HCT116 (cell line): ENCODE measurements around the gene GRIK1. TPM values are rescaled to one million over a fixed set of nuclear protein-coding genes. Genes with fewer than 3 reads are reported as not detected.

Source experiments
- ATAC-seq: fragments of 200-7000 bp; cut with Tn5 transposase; 2 replicates; pipeline ENCODE4 v1.9.1; 2020; ENCODE audit warnings: mild to moderate bottlenecking, moderate library complexity
- BruUV-seq: library from RNA; stranded (reverse); fragments of 400-500 nt; replicated peaks from 2 replicates; lab custom pipeline; 2021; lab: Mats Ljungman, UMichigan
- CTCF ChIA-PET: fragments of 300-600 bp; sonication (Branson Sonifier 250); formaldehyde crosslinking; loops from one replicate; lab custom pipeline; 2021; ENCODE audit warnings: antibody characterized with exemption; lab: Charles Lee
- POLR2A ChIA-PET: fragments of 300-600, 350-600 bp; sonication (Branson Sonifier 250); formaldehyde crosslinking; loops from one replicate; lab custom pipeline; 2021; ENCODE audit warnings: antibody characterized with exemption; lab: Charles Lee
- RAD21 ChIA-PET, 2 experiments: fragments of 300-600 bp; sonication (Branson Sonifier 250); formaldehyde crosslinking; loops; one replicate each; lab custom pipeline; 2023; ENCODE audit warnings: low total read pairs in 2 of 2; ENCODE audit not compliant: uncharacterized antibody in 2 of 2, unreplicated experiment in 2 of 2, low non-redundant PET in 1 of 2; lab: Charles Lee
- DNase-seq: peaks from one replicate; pipeline ENCODE4 v3.0.0-alpha.2; 2010; ENCODE audit warnings: low read depth, low spot score
- H2AFZ ChIP-seq: fragments of 200-600 bp; shearing (Covaris generic), sonication (generic); 2 replicates; pipeline ENCODE4 v1.6.1; 2017; ENCODE audit warnings: low read depth, mixed run types, mixed read lengths, antibody characterized with exemption, low read length; ENCODE audit not compliant: poor library complexity, severe bottlenecking
- H3K27ac ChIP-seq: 2 replicates; pipeline ENCODE4 v1.5.1; 2012; ENCODE audit warnings: low read depth, low read length
- H3K27me3 ChIP-seq: fragments of 200-600 bp; sonication (generic); 2 replicates; pipeline ENCODE4 v1.6.1; 2016; ENCODE audit warnings: mixed run types, low read length, mixed read lengths; ENCODE audit not compliant: insufficient read depth
- H3K36me3 ChIP-seq, 2 experiments: fragments of 200-500 bp in 1 of 2; fragments of 200-600 bp in 1 of 2; sonication (Bioruptor generic) in 1 of 2; sonication (generic) in 1 of 2; 2 replicates each; pipeline versions ENCODE4 v1.5.1 to v1.6.1; 2014 to 2016; ENCODE audit warnings: low read length in 2 of 2, inconsistent platforms in 1 of 2, mixed read lengths in 1 of 2, mixed run types in 1 of 2; ENCODE audit not compliant: insufficient read depth in 2 of 2, control insufficient read depth in 1 of 2
- H3K4me1 ChIP-seq, 2 experiments: fragments of 200-600 bp in 1 of 2; sonication (generic) in 1 of 2; 2 replicates each; pipeline versions ENCODE4 v1.5.1 to v1.6.1; 2012 to 2017; ENCODE audit warnings: low read length in 2 of 2, inconsistent platforms in 1 of 2, mild to moderate bottlenecking in 1 of 2, mixed read lengths in 1 of 2, mixed run types in 1 of 2, moderate library complexity in 1 of 2; ENCODE audit not compliant: insufficient read depth in 2 of 2, control insufficient read depth in 1 of 2
- H3K4me2 ChIP-seq: fragments of 200-600 bp; sonication (generic); 2 replicates; pipeline ENCODE4 v1.6.1; 2017; ENCODE audit warnings: mixed run types, low read length, mixed read lengths
- H3K4me3 ChIP-seq, 2 experiments: fragments of 200-600 bp in 1 of 2; sonication (generic) in 1 of 2; replicated peaks in 1 of 2; 2 replicates each; pipeline ENCODE4 v1.5.1; 2011 to 2016; ENCODE audit warnings: low read length in 2 of 2, control low read depth in 1 of 2, low read depth in 1 of 2, mild to moderate bottlenecking in 1 of 2, mixed read lengths in 1 of 2, mixed run types in 1 of 2
- H3K79me2 ChIP-seq: fragments of 200-600 bp; sonication (generic); 2 replicates; pipeline ENCODE4 v1.6.1; 2017; ENCODE audit warnings: mild to moderate bottlenecking, mixed run types, low read length, moderate library complexity, mixed read lengths; ENCODE audit not compliant: insufficient read depth
- H3K9ac ChIP-seq: fragments of 200-600 bp; sonication (generic); 2 replicates; pipeline ENCODE4 v1.6.1; 2016; ENCODE audit warnings: low read length, mixed read lengths
- H3K9me2 ChIP-seq: fragments of 200-600 bp; sonication (generic), shearing (Covaris generic); 2 replicates; pipeline ENCODE4 v1.6.1; 2017; ENCODE audit warnings: mixed run types, mild to moderate bottlenecking, moderate library complexity; ENCODE audit not compliant: insufficient read depth
- H3K9me3 ChIP-seq, 2 experiments: fragments of 200-500 bp in 1 of 2; fragments of 200-600 bp in 1 of 2; sonication (Bioruptor generic) in 1 of 2; sonication (generic) in 1 of 2; 2 replicates each; pipeline ENCODE4 v1.6.1; 2014 to 2017; ENCODE audit warnings: low read length in 2 of 2, mixed read lengths in 2 of 2, inconsistent platforms in 1 of 2, low read depth in 1 of 2, mild to moderate bottlenecking in 1 of 2, mixed run types in 1 of 2, moderate library complexity in 1 of 2; ENCODE audit not compliant: control insufficient read depth in 1 of 2, insufficient read depth in 1 of 2
- H4K20me1 ChIP-seq: fragments of 200-600 bp; sonication (generic), shearing (Covaris generic); 2 replicates; pipeline ENCODE4 v1.6.1; 2017; ENCODE audit warnings: mixed run types, mild to moderate bottlenecking, moderate library complexity; ENCODE audit not compliant: insufficient read depth
- ATF3 ChIP-seq: IDR thresholded peaks from 2 replicates; pipeline ENCODE4 v1.6.1; 2012
- CBX3 ChIP-seq: IDR thresholded peaks from 2 replicates; pipeline ENCODE4 v1.6.1; 2012; ENCODE audit warnings: low read depth
- EZH2phosphoT487 ChIP-seq: fragments of 200-600 bp; IDR thresholded peaks from 2 replicates; pipeline ENCODE4 v1.6.1; 2018; ENCODE audit warnings: antibody characterized with exemption, borderline replicate concordance
- FOSL1 ChIP-seq: IDR thresholded peaks from 2 replicates; pipeline ENCODE4 v1.6.1; 2012; ENCODE audit warnings: low read depth
- POLR2A ChIP-seq: IDR thresholded peaks from 2 replicates; pipeline ENCODE4 v1.7.0; 2011; ENCODE audit warnings: borderline replicate concordance; ENCODE audit not compliant: insufficient read depth, insufficient read length; ENCODE audit errors: extremely low read depth
- REST ChIP-seq: IDR thresholded peaks from 2 replicates; pipeline ENCODE4 v1.6.1; 2012; ENCODE audit warnings: low read depth
- YY1 ChIP-seq: IDR thresholded peaks from 2 replicates; pipeline ENCODE4 v1.6.1; 2011; ENCODE audit warnings: low read length, low read depth, moderate library complexity, mild to moderate bottlenecking; ENCODE audit not compliant: insufficient replicate concordance; ENCODE audit errors: extremely low read depth
- ZBTB33 ChIP-seq: IDR thresholded peaks from 2 replicates; pipeline ENCODE4 v1.6.1; 2011; ENCODE audit warnings: mild to moderate bottlenecking, low read length, moderate library complexity; ENCODE audit not compliant: insufficient replicate concordance; ENCODE audit errors: extremely low read depth
- intact Hi-C: fragments of 100-400 bp; cut with micrococcal nuclease; formaldehyde crosslinking; loops from 2 replicates; pipeline ENCODE4 v1.10.0; 2022
- total RNA-seq: library from RNA; stranded (reverse); gene quantifications from one replicate; pipeline ENCODE4 v1.2.1, GENCODE V29; 2021; ENCODE audit not compliant: unreplicated experiment

GRIK1 gene
- total RNA-seq, 1 experiment from 2014 or later: not detected

GRCh38 chr21:29933088-29933487, 6.7 kb downstream of the GRIK1 start:
- POLR2A ChIA-PET: no interaction called here

GRCh38 chr21:29928537-29928936, 11.3 kb downstream of the GRIK1 start:
- no peaks in the 10 kb centered on the region for H3K9me2 ChIP-seq
- H3K79me2 ChIP-seq: no peaks in the 10 kb centered on the region
- no peak overlapping the region for H3K27ac ChIP-seq
- H3K9ac ChIP-seq: no peak overlapping the region
- no TSS peak for BruUV-seq
- DNase-seq: no peak
- ChIA-PET CTCF (no interaction called here), RAD21 (no interaction called here), POLR2A (no interaction called here)
- H3K36me3 ChIP-seq: no peaks in the 10 kb centered on the region
- no peak overlapping the region for H3K4me2 ChIP-seq
- H4K20me1 ChIP-seq: no peaks in the 10 kb centered on the region
- TF ChIP-seq ZBTB33 (no peak), POLR2A (no peak), FOSL1 (no peak), ATF3 (no peak), REST (no peak), YY1 (no peak), CBX3 (no peak), EZH2phosphoT487 (no peak)
- H3K9me3 ChIP-seq: peaks cover 10 to 15% of the 10 kb centered on the region in 2 experiments; a peak in 2 of 4 replicates
- intact Hi-C loops: no loop called here
- no peaks in the 10 kb centered on the region for H3K27me3 ChIP-seq
- no peak for ATAC-seq
- no peak overlapping the region for H3K4me3 ChIP-seq
- H3K4me1 ChIP-seq: no peaks in the 10 kb centered on the region
- no peak overlapping the region for H2AFZ ChIP-seq

More at GRCh38 chr21:29933088-29933487, 6.7 kb downstream of the GRIK1 start:
- no peak overlapping the region for H3K27ac ChIP-seq
- no peaks in the 10 kb centered on the region for H4K20me1 ChIP-seq
- no peaks in the 10 kb centered on the region for H3K36me3 ChIP-seq
- H3K9me3 ChIP-seq: peaks cover 9 to 32% of the 10 kb centered on the region in 2 experiments; a peak in 2 of 4 replicates
- DNase-seq: no peak
- intact Hi-C loops: no loop called here
- no peaks in the 10 kb centered on the region for H3K9me2 ChIP-seq
- no peak overlapping the region for H2AFZ ChIP-seq
- no TSS peak for BruUV-seq
- H3K4me3 ChIP-seq: no peak overlapping the region
- no peak overlapping the region for H3K9ac ChIP-seq
- H3K4me1 ChIP-seq: no peaks in the 10 kb centered on the region
- RAD21 ChIA-PET: no interaction called here
- H3K79me2 ChIP-seq: no peaks in the 10 kb centered on the region
- no peaks in the 10 kb centered on the region for H3K27me3 ChIP-seq
- ATAC-seq: no peak
- no peak overlapping the region for H3K4me2 ChIP-seq
- TF ChIP-seq CBX3: no peak
- no peak for TF ChIP-seq POLR2A
- CTCF ChIA-PET: no interaction called here
